DMS 273 (cell line): ENCODE data around the gene MBP.

Source experiments
- DNase-seq: peaks from one replicate; lab custom pipeline; 2025; ENCODE audit not compliant: unreplicated experiment; lab: John Stamatoyannopoulos, UW

The MBP gene

DNA sequence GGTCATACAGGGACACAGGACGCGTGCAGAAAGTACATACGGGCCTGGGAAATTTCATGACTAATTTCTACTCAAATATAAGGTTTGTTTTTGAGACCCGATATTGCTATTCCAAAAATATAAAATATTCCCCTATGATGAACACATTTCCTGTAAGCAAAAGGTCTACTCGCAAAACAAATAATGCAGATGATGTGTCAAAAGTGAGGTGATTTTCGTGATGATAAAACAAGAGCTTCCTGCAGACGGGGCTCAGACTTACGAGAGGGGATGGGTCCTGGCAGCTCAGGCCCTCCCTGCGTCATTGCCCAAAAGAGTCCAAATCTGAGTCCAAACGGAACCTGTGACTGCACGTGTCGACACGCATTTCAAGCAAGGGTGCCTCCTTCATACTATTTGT, 62.7 kb downstream of the MBP start:
- no peak for DNase-seq

DNA sequence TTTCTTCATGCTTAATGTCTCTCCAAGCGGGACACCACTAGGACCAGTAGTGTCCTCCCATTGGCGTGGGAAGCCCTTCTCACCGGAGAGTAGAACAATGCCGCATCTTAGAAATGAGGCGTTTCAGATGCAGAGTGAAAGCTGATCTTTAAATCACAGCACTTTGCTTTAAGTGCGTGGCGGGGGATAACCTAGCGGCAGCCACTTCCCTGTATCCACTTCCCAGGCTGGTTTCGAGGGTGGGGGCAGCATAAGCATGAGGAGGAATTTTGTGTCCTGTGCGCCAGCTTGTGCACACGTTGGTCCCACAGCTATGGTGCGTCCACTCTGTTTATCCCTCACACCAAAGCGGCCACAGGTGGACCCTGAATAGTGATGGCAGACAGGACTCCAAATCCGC, 63.1 kb downstream of the MBP start:
- no peak for DNase-seq

DNA sequence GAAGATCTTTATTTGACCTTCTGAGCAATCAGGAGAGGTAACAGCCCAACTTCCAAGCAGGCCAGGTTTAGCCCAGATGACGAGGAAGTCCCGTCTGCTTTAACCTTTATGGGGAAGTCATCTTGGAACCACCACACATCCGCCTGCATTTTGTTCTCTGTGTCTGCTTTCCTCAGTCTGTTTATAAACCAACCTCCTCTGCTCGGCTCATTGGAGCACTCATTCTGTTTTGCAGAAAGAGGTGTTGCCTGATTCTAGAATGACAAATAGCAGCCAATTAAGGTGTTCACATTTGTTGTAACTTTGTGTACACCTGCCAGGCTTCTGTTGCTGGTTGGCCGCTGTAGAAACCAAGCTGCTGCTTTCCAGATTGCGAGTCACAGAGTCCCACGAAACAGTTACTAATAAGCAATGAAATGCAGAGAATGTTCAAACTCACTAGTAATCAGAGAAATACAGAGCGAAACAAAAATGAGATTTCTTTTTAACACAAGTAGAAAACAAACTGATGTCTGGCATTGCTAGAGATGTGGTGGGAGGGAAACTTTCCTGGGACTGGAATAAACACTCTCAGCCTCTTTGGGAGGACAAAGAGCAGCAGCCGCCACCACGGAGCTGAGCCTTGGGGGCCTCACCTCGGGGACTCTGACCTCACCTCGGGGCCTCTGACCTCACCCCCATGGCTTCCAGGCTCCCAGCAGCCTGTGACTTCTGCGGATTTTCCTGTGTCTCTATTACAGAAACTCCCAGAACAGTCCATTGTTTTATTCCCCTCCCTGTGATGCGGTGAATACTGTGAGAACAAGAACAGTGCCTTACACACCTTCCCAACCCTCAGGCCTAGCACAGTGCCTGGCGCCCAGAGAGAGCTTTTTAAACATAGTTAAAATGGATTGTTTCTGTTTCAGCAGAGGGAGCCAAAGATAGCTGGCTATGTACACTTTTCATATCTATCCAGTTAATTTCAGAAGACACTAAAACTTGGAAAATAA, 64.0 kb downstream of the MBP start:
- DNase-seq, result no peak

DNA sequence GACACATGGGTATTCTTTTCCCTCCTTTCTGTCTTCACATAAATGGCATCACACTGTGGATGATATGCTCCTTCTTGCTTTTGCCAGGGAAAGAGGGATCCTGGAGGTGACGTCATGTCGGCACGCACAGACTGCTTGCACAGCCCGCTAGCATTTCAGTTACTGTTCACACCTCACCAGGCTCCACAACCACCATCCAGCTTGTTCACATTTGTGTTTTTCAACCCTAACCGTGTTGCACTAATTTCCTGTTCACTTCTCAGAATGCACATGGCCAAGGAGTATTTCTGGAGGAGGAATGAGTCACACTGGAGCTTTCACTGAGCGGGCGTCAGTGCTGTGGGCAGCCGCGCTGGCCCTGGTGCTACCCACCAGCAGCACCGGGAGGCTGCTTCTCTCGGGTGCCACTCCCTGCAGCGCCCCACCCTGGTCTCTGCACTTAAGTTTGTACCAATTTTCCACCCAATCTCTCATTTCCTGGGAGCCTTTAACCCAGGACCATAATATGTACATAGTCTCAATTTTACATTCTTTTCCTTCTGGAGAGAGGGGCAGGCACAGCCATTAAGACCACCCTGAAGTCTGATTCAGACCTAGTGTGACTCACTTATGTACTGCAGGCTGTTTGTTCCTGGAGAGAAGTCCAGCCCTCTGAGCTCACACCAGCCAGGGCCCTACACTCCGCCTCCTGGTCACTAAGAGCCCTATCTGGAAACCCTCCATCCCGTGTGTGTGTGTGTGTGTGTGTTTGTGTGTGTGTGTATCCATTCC, 65.1 kb downstream of the MBP start:
- DNase-seq, result no peak

DNA sequence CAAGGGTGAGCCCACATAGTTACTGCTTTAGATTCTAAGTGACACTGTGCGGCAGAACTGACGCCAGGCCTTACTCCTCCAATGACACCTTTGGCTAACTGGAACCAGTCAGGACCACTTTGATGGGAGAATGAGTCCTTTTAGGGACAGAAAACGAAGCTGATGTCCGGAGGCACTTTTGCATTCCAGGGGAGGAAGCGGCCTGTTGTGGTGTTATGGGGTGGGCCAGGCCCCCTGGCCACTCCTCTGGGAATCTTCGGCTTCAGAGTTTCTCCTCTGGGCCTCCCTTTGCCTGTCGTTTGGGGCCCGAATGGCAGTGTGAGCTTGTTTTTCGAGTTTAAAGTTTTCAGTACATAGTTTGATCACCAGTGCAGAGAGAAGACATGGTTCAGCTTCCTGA, 65.9 kb downstream of the MBP start:
- DNase-seq, result no peak

DNA sequence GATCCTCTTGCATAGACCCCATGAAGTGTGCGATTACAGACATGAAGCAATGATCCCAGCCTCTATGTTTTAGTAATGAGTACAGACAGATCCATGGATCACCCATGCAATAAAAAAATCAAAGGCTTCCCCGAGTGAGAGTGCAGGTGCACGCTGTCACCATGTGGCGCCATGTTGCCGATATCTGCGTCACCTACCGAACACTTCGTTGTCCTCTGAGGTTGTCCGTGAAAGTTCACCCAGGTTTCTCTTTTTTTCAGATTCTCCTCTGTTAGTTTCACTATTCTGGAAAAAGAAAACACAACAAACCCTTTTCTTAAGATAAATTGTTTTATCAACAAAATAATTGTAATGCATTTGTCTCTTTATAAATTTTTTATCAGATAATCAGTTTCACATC, 66.5 kb downstream of the MBP start:
- no peak for DNase-seq

DNA sequence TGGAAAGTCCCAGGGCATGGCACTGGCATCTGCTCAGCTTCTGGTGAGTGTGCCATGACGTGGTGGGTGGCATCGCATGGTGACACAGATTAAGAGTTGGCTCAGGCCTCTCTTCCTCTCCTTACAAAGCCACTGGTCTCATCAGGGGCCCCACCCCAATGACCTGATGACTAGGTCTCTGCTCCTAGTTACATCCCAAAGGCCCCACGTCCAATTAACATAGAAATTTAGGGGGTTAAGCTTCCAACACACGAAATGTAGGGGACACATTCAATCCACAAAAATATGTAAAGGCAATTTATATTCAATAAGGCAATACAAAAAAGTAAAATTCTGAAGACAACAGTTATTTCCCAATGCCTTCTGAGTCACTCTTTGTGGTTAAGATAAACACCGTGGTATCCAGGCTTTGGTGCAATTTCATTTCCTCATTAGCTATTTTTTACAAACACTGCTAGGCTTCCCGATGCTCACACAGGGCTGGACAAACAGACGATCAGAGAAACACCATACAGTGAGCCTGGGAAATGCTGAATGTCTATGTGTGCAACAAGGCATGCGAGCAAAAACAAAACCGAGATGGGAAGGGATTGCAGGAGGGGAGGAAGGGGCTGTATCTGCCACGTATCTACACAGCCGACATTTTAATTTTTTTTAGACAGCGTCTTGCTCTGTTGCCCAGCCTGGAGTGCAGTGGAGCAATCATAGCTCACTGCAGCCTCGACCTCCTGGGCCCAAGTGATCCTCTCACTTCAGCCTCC, 67.2 kb downstream of the MBP start:
- no peak for DNase-seq

DNA sequence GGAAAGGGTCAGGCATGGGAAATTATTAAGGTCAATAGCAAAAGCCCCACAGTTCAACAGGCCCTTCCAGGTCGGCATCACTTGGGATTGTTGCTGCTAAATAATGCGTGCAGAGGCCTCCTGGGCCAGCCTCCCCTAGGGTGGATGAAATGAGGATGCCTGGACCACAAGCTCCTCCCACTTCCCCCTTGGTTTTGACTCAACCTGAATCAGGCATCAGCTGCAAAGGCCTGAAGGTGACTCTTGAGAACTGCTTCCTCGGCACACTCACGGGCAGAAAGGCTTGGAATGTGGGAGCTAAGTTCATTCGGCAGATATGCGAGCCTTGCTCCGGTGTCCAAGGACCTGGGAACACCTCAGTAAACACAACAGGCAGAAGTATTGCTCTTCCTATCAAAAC, 69.3 kb downstream of the MBP start:
- no peak for DNase-seq

DNA sequence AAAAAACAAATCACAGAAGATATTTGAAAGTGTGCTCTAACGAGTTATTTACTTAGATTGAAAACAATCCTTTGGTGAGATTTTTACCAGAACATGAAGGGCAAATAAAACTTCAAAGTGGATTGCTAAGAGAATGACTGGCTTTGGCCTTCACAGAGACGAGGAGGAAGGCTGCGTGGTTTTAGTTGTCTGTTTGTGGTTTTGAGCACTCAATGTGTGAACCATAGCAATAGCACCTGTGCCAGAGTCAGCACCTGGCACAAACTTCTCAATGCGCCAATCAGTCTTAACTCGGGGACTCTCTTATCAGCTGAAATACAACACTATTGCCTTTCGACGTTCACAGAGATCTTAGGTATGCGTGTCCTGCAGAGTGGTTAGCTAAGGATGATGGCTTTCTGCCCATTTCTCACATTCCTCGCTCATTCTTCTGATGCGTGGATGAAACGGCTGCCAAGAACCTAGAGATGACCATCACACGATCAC, 70.0 kb downstream of the MBP start:
- DNase-seq, result no peak

DNA sequence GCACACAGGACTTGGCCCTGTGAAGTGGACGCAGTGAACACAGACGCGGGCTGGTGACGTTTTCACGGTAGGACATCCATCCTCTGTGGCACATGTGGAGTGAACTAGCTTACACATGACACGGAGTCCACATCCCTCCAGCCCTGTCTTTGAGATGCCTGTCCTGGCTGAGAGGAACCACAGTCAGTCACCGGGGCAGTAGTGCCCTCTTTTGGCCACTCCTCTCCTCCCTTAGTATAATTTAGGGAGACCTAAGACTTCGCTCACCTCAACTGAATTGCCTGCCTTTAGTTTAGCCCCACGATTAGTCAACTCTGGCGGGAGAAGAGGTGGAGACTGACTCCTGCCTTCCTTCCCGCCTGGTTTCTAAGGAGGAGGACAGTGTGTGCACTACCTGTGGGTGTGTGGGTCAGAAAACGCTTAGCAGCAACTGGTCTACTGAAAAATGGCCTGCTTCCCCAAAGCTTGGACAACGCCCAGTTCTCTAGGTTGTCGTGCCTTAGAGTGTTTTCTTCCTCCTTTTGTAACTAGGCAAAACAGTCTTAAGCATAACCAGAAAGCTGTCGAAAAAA, 70.6 kb downstream of the MBP start:
- no peak for DNase-seq

DNA sequence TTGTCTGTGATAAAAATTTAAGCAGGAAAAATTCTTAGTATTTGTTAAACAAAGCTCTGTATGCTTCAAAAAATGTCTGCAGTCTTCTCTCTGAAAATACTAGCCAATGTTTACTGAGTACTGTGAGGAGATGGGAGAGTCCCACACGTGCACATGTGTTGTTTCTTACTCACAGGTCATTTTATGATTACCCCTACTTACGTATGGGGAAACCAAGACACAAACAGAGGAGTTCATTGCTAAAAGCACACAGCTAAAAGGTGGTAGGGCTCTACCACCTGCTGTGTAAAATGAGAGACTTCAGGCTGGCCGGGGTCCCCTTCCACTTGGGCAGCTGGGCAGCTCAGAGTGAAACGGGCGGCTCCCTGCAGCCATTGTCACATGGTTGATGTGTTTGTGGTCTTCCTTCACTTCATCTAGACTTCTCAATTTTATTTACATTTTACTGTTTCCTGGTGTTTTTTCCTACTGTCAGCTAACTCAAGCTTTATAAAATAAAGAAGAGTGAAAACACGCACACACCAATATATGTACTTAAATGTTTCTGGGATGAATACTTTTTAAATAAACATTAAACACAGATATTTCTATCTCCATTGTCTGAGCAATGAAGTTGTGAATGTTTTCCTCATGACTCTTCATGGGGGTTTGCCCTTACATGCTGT, 71.2 kb downstream of the MBP start:
- no peak for DNase-seq

DNA sequence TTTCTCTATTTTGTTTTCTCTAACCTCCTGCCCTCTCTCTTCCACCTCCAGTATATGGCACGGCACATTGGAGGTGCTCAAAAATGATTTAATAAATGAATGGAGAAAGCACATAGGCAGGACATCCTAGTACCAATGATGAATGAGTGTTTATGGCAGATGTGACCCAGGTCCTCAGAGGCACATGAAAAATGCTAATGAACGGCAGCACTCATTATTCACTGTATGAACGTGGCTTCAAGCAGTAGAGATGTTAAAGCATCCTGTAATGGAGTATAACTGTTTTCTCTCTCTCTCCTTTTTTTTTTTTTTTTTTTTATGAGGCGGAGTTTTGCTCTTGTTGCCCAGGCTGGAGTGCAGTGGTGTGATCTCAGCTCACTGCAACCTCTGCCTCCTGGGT, 72.4 kb downstream of the MBP start:
- no peak for DNase-seq

DNA sequence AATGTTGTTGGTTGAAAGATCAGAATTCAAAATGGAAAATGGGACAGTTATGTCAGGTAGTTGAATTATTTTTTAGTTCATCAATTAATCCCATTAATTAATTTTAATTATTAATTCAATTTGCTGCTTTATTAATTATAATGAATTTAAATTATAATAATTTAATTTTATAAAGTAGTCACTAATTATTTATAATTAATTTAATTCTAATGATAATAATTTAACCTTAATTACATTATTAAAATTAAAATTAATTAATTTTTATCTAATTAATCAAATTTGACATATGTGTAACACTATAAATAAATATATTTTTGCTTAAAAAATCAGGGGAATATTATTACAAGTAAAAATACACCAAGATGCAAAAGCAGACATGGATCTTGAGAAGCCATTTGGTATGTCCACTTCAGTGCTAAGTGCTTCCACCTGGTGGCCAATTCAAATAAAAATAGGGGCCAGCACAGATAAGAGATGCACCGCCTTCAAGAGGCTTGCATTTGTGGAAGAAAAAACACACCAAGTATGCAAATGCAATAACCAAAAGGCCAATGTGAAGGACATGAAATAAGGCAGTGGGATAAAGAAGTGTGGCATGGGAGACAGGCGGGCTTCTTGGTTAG, 73.2 kb downstream of the MBP start:
- peak; percentile 79 for DNase-seq

DNA sequence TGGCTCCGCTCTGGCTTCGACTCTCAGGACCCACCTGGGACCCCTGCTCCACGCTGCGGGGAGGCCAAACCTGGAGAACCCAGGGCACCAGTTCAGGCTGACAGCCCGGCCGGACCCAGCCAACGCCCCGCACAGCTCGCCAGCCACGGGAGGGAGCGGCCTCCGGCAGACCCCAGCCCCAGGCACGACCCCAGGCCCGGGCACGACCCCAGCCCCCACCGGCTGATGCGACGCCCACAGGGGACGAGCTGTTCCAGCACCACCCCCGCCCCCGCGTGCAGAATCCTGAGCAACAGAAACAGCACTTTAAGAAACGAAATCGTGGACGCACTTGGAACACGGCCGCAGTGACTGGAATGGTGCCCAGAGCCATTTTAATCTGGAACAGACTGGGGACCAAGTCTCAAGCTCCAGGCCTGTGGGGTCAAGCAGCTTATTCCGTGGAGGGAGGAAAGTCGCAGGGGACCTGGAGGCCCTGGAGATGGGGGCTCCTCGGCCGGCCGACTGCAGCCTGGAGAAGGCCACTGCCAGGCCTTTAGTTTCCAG, 74.2 kb downstream of the MBP start:
- DNase-seq, result no peak

DNA sequence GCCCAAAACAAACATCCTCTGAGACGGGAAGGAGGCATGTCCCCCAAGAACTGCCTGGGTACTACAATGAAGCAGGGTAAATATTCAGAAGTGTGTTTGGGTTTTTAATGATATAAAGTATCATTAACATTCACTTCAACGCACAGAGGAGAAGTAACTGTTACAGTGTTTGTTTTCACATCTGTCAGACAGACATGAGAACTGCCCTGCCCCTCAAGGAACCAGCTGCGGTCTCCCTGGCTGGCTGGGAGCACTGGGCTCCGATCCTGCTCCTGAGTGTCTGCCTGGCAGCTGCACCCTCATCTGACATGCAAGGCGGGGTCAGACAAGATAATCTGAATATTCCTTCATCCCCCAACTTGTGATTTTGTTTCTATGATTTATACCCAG, 75.6 kb downstream of the MBP start:
- peak; percentile 7 for DNase-seq

DNA sequence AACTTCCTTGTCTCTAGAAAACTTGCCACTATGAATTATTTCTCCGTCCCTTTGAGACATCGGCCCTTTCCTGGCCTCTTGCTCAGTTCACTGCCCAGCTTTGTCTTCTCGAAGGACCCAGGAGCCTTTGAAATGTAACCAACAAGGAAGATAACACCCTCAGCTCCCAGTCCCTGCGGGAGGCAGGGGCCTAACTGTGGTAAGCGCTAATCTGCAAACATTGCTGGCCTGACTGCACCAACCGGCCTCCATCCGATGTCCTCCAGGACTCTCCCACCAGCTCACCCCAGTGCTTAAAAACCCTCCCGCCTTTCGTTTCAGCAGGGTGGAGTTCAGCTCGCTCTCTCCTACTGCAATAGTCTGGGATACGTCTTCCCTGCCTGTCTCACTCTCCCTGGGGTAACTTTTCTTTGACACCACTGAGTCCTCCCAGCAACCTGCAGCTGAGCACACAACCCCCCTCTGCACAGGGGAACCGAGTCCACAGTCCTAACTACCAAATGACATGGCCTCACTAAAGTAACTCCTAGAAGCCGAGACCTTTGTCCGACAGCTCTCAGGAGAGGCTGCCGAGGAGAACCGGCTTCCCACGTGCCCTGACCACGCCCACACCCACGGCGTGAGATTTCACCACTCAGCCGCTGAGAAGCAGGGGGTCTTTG, 76.1 kb downstream of the MBP start:
- no peak for DNase-seq

DNA sequence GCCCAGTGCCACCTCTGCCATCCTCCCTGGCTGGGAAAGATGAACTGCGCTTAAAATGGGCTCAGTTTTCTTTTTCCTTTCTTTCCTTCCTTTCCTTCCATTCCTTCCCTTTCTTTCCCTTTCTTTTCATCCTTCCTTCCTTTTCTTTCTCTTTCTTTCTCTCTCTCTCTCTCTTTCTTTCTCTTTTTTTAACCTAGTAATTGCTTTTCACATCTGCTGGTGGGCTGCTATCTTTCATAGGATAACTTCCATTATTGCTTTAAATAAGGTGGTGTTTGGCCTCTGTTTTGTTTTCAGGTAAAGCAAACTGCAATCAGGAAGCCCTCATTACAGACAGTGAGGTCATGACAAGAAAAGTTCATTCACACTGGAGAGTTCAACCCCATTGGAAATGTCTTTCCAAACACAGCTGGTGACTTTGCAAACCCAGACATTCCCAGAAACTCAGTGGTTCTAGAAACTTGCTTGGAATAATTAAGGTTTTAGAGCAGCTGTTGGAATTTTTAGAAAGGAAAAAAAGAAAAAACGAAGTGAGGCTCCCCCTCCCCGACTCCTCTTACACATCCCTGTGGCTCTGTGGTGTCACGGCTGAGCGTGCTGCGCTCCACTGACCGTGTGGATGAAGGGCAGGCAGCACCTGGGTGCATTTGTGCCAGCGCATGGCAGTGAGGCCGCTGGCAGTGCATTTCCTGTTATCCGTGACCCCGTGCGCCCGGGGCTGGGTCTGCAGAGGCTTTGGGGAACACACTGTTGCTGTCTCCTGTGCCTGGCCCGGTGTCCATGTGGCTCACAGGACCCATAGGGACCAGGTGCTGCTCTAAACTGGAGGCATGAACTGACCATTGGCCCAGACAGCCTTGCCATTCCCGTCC, 76.9 kb downstream of the MBP start:
- DNase-seq, result no peak
